HL-60/S4 treated with phorbol 12-myristate 13-acetate at 8.2 ng/mL for 4 days and 3 days (cell line): ENCODE measurements around the gene CCDC148.

Experiments used
- in situ Hi-C: fragments of 300-500 bp; cut with MboI; formaldehyde crosslinking; loops from 2 replicates; pipeline ENCODE4 v1.15.0; 2022; ENCODE audit warnings: low sequenced_read_pairs

CCDC148 gene

GRCh38 chr2:158456309-158457066 lies at the start of gene CCDC148, which contains the start of gene PKP4:
CCDC148 (minus strand) TSS chr2:158456753; CDS start chr2:158456439, 314 bp downstream.
PKP4 (plus strand) TSS chr2:158456952; CDS start chr2:158533185, 76,233 bp downstream.
- in situ Hi-C loops = no loop called here

GRCh38 chr2:158505448-158505934 lies 48.9 kb upstream of the CCDC148 start:
- in situ Hi-C loops = no loop called here

DNA sequence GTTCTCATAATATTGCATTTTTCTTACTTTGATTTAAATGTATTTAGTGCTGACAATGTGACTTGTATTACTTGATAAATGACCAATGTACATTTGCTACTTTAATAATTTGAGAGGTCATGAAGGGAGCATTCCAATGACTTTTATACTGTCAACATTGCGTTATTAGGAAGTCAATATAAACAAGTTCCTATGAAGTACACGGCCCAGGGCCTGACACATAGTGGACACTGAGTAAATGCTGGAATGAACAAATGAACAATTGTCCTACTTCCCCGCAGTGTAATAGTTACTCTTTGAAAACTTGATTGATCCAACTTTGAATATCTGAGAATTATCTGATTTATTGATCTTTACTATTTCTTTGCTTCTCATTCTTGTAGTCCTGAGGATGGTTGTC lies 47.5 kb upstream of the CCDC148 start:
- in situ Hi-C loops = no loop called here

- in situ Hi-C loops = no loop called here
These were observed 46.4 kb upstream of the CCDC148 start for GRCh38 chr2:158502974-158503373.

DNA sequence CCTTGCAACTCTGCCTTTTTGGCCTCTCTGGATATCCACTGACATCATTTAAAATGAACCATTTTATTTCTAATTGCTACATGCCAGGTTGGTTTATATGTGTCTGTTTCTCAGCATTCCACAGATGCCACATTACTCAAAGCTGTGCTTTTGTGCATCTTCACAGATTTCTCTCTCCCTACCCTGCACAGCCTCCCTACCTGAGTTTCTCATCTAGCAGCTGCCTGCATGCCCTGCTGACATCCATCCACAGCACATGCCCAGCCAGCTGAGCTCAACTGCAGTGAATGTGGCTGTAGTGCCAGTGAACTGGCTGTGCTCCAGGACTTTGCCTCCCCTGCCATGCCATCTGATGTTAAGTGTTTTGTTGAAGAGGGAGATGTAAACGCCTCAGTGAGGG lies 44.7 kb upstream of the CCDC148 start:
- in situ Hi-C loops = no loop called here

DNA sequence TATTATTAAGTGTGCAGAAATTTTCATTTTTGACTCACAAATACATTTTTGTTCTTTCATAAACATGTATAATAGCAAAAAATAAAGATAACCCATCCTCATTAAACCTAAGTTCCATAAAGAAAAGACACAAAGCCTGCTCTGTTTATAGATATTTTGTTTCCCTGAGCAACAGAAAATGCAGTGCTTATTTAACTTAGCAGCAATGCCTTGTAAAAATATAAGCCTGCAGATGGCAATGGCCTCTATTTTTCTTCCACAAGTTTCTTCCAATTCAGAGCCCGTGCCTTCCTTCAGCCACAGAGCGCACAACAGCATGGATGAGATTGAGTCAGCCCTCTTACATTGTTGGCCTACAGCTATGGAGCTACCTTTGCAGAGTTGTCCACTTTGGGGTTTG lies 43.8 kb upstream of the CCDC148 start:
- in situ Hi-C loops = no loop called here

DNA sequence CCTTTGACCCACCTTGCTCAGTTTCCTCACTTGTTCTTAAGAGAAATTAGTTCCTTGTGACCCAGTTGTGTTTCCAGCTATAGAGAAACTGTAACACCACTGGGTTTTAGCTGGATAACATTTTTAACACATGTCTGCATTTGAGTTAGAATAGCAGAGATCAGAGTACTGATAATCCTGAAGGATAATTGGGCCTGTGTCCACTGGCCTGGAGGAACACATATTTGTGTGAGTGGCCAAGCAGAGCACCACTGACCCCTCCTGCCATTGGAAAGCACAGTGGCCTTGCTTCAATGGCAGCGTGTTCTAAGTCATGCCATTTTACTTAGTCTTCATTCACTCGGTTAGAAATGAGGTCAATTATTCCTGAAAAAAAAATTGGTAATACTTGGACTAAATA lies 42.8 kb upstream of the CCDC148 start:
- in situ Hi-C loops = no loop called here

DNA sequence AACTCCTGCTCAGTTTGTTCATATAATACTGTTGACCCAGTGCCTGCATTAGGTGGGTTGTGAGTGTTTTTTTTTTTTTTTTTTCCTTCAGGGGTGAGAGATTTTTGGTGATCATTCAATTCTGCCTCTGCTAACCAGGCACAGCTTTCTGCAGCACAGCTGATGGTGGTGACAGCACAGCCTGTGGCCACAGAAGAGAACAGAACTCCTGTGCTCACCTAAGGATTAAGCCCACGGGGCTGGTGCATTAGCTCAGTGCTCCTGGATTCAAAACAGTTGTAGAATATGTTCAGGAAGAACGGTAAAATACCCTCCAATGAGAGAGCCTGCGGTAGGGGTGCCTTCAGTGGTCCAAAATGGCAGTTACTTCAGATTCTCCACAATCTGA lies 42.2 kb upstream of the CCDC148 start:
- in situ Hi-C loops = no loop called here

DNA sequence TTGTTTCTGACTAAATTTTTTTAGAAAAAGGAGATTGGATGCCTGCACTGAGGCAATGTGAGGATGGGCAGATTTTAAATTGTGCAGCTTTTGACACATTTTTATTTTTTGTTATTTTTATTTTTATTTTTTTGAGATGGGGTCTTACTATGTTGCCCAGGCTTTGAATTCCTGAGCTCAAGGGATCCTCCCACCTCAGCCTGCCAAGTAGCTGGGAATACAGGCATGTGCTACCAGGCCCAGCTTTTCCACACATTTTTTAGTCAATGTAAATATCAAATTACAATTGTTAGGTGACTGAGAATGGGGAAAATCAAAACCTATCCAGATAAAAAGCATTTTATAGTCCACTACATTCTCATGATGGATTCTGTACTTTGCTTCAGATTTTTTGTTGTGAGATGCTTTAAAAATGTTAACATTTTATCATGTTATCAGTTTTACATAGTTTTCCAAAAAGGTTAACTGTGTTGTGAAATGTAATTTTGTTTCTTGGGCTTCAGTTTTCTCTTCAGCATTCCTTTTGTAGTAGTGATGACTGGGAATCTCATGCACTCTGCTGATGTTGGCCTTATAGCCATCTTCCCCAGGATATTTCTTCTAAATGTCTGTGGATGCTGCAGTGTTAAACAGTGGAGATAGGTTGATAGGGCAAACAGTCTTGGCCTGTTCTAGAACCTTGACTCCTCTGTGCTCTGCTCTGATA lies 41.6 kb upstream of the CCDC148 start:
- in situ Hi-C loops = no loop called here

DNA sequence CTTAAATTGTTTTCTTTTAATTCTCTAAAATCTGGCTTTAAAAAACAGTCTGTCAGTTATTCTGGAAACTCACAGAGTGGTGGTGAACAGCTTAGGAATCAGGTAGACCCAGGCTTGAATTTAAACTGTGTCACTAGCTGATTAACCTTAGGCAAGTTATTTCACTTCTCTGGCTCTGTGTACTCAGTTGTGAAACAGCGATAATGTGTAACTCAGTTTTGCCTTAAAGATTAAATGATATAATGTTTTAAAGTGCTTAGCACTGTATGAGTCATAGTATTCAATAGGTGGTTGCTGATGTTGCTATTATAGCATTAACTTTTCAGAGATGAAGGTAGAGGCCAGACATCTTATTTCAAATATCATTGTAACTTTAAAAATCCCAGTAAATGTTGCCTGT lies 40.9 kb upstream of the CCDC148 start:
- in situ Hi-C loops = no loop called here

DNA sequence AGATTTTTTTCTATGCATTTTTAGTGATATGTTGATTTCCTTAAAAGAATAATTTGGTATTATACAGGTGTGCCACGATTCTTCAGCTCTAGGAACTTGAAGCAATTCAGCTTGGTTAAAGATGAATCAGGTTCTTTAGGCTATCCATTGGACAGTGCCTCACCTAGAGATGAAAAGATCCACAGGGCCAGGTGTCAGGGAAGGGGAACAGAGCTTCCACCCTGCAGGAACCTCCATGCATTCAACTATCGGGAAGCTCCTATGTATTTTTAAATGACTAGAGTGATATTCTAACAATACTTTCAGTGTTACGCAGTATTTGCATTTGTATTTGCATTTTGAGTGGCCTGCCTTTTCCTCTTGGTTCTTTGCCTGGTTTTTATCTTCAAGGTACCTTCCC lies 40.4 kb upstream of the CCDC148 start:
- in situ Hi-C loops = no loop called here

DNA sequence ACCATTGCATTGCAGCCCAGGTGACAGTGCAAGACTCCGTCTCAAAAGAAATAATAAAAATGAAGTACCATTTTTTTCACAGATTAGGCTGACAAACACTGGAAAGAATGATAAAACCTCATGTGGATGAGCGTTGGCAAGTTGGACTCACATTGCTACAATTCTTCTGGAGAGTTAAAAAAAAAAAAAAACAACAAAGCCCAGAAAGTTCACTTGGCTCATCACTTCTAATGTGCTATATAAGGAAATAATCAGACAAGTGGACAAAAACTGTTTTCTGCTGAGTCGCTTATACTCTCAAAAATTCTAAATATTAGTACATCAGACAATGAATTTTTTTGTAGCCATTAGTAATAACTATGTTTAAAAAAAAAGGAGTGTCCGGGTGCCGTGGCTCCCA lies 38.6 kb upstream of the CCDC148 start:
- in situ Hi-C loops = no loop called here

GRCh38 chr2:158493458-158493857 lies 36.9 kb upstream of the CCDC148 start:
- in situ Hi-C loops = no loop called here

GRCh38 chr2:158491072-158491471 lies 34.5 kb upstream of the CCDC148 start:
- in situ Hi-C loops = no loop called here

DNA sequence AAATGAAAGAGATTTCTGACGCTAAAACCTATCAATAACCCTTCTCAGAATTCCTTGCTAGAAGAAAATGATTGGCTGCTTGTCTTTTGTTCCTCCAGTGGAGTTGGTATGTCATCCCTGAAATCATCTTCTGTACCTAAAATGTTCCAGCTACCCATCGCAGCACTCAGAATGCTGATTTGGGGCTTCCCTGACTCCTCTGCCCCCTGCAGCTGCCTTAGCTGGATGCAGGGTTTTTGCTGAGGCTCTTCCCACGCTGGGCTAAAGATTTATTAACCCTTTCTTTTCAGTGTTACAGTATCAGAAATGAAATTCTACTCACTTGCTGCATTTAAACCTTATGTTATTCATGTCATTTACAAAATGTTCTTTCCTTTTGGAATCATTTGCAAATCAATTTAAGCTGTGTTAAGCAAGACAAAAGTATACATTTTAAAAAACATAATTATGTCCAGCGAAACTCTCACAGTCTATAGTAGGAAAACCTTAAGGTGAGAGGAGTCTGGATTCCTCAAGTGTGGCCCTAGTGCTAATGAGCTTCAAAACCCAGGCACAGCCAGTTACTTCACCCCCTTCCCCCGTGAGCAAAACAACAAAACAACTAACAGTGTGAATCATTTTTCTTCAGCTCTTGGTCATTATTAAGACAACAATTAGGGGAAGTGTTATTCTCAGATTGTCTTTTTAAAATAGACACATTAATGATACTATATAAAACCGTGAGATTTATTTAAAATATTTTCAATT lies 33.0 kb upstream of the CCDC148 start:
- in situ Hi-C loops = no loop called here

DNA sequence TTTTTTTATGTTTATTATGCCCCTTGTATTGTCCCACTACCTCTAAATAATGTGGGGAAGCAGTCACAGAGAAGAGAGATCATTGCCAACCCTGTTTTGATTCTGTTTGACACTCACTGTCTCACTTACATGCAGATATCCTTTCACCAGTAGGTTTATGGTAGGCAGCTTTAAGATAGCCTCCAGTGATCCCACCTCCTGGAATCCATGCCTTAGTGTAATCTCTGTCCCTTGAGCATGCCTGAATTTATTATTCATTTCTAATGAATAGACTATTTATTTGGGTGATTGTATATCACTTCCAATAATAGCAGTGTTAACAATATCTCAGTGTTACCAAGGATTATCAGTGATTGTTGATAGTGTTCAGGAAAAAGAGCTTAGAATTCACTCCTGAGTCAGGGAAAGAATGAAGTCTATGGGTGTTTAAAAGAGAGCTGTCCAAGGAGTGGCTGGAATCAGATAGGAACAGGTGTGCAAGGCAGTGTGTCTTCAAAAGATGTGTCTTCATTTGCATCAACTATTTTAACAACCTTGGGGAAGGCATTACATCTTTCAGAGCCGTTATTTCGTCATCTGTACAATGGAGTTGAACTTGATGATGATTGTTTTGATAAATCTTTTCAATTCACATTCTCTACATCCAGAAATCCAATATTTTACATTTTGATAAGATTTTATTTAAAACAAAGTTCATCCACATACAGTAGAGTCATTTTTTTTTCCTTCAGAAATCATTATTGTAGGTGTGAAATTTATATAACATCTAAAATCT lies 32.1 kb upstream of the CCDC148 start:
- in situ Hi-C loops = no loop called here

DNA sequence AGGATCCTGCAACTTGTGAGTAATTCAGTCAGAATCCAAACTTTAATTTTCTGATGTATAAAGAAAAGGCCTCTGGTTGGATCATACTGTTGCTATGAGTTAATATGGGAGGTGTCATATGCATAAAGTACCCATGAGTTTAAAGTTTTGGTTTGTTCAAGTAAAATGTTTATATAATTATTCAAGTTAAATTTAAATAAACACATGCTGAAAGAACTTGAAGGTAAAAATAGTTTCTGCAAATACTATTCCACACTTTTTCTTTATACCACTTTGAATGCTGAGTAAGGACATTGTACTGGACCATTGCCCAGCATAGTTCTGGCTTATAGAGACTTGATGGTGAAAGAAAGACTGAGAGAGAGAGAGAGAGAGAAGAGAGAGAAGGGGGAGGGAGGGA lies 30.9 kb upstream of the CCDC148 start:
- in situ Hi-C loops = no loop called here

GRCh38 chr2:158486970-158487325 lies 30.4 kb upstream of the CCDC148 start:
- in situ Hi-C loops = no loop called here

- in situ Hi-C loops = no loop called here
These were observed 29.8 kb upstream of the CCDC148 start for GRCh38 chr2:158486150-158486969.
